IPS-18a (cell line): ENCODE data around the gene PIK3C3.

Experiments used
- H3K27ac ChIP-seq: one replicate; pipeline ENCODE4 v1.5.1; 2013; ENCODE audit warnings: low read length
- H3K27me3 ChIP-seq: one replicate; pipeline ENCODE4 v1.6.1; 2013; ENCODE audit warnings: mild to moderate bottlenecking, low read length; ENCODE audit not compliant: control insufficient read depth, insufficient read depth
- H3K36me3 ChIP-seq: one replicate; pipeline ENCODE4 v1.6.1; 2013; ENCODE audit warnings: low read depth, low read length; ENCODE audit not compliant: control insufficient read depth
- H3K4me1 ChIP-seq: one replicate; pipeline ENCODE4 v1.6.1; 2013; ENCODE audit warnings: low read depth, low read length; ENCODE audit not compliant: control insufficient read depth
- H3K4me3 ChIP-seq: one replicate; pipeline ENCODE4 v1.5.1; 2013; ENCODE audit warnings: low read length
- H3K9ac ChIP-seq: one replicate; pipeline ENCODE4 v1.6.1; 2013; ENCODE audit warnings: mild to moderate bottlenecking, low read length, moderate library complexity
- H3K9me3 ChIP-seq: one replicate; pipeline ENCODE4 v1.6.1; 2013; ENCODE audit warnings: low read depth, low read length; ENCODE audit not compliant: control insufficient read depth

Gene PIK3C3

GRCh38 chr18:41936471-41937134 is 18.4 kb upstream of the PIK3C3 start:
- H3K36me3 ChIP-seq, result no peaks in the 10 kb centered on the region
- no peaks in the 10 kb centered on the region for H3K4me1 ChIP-seq
- no peak overlapping the region for H3K9ac ChIP-seq
- no peaks in the 10 kb centered on the region for H3K9me3 ChIP-seq
- no peaks in the 10 kb centered on the region for H3K27me3 ChIP-seq
- no peak overlapping the region for H3K4me3 ChIP-seq
- no peak overlapping the region for H3K27ac ChIP-seq

- H3K9ac ChIP-seq, result no peak overlapping the region
- no peaks in the 10 kb centered on the region for H3K36me3 ChIP-seq
- no peaks in the 10 kb centered on the region for H3K27me3 ChIP-seq
- H3K4me1 ChIP-seq, result no peaks in the 10 kb centered on the region
- no peak overlapping the region for H3K27ac ChIP-seq
- H3K9me3 ChIP-seq, result no peaks in the 10 kb centered on the region
- no peak overlapping the region for H3K4me3 ChIP-seq
Observed at GRCh38 chr18:41938445-41938844, 16.6 kb upstream of the PIK3C3 start.

- no peaks in the 10 kb centered on the region for H3K4me1 ChIP-seq
- H3K27ac ChIP-seq, result no peak overlapping the region
- no peaks in the 10 kb centered on the region for H3K9me3 ChIP-seq
Observed at GRCh38 chr18:41939326-41939725, 15.7 kb upstream of the PIK3C3 start.

GRCh38 chr18:41940506-41941215 is 14.4 kb upstream of the PIK3C3 start:
- Histone ChIP-seq H3K4me1 (no peaks in the 10 kb centered on the region), H3K9ac (no peak overlapping the region), H3K27ac (no peak overlapping the region), H3K36me3 (no peaks in the 10 kb centered on the region), H3K4me3 (no peak overlapping the region), H3K27me3 (no peaks in the 10 kb centered on the region), H3K9me3 (no peaks in the 10 kb centered on the region)

More at GRCh38 chr18:41939326-41939725, 15.7 kb upstream of the PIK3C3 start:
- Histone ChIP-seq H3K27me3 (no peaks in the 10 kb centered on the region), H3K9ac (no peak overlapping the region), H3K4me3 (no peak overlapping the region), H3K36me3 (no peaks in the 10 kb centered on the region)

GRCh38 chr18:41942254-41942653 is 12.8 kb upstream of the PIK3C3 start:
- H3K4me3 ChIP-seq, result no peak overlapping the region
- no peak overlapping the region for H3K27ac ChIP-seq
- H3K36me3 ChIP-seq, result no peaks in the 10 kb centered on the region
- H3K4me1 ChIP-seq, result no peaks in the 10 kb centered on the region
- H3K9ac ChIP-seq, result no peak overlapping the region
- H3K27me3 ChIP-seq, result no peaks in the 10 kb centered on the region
- no peaks in the 10 kb centered on the region for H3K9me3 ChIP-seq

GRCh38 chr18:41948544-41949110 is 6.4 kb upstream of the PIK3C3 start:
- H3K9ac ChIP-seq, result no peak overlapping the region
- H3K9me3 ChIP-seq, result no peaks in the 10 kb centered on the region
- no peaks in the 10 kb centered on the region for H3K4me1 ChIP-seq
- H3K4me3 ChIP-seq, result no peak overlapping the region
- peaks cover 19% of the 10 kb centered on the region for H3K27me3 ChIP-seq
- H3K27ac ChIP-seq, result no peak overlapping the region
- no peaks in the 10 kb centered on the region for H3K36me3 ChIP-seq

- H3K36me3 ChIP-seq, result no peaks in the 10 kb centered on the region
Observed at GRCh38 chr18:41949206-41949920, 5.7 kb upstream of the PIK3C3 start.

GRCh38 chr18:41955688-41956087 is 654 bp downstream of the PIK3C3 start:
- Histone ChIP-seq H3K27me3 (peaks cover 19% of the 10 kb centered on the region), H3K36me3 (peaks cover 10% of the 10 kb centered on the region), H3K9ac (peak overlapping the region; percentile 78), H3K27ac (no peak overlapping the region), H3K4me1 (peaks cover 4% of the 10 kb centered on the region), H3K4me3 (peak overlapping the region; percentile 84), H3K9me3 (no peaks in the 10 kb centered on the region)

More at GRCh38 chr18:41949206-41949920, 5.7 kb upstream of the PIK3C3 start:
- Histone ChIP-seq H3K4me3 (no peak overlapping the region), H3K9ac (no peak overlapping the region), H3K9me3 (no peaks in the 10 kb centered on the region), H3K4me1 (no peaks in the 10 kb centered on the region), H3K27me3 (peaks cover 19% of the 10 kb centered on the region), H3K27ac (no peak overlapping the region)

- Histone ChIP-seq H3K9ac (no peak overlapping the region), H3K27ac (no peak overlapping the region), H3K27me3 (no peaks in the 10 kb centered on the region), H3K4me1 (peaks cover 4% of the 10 kb centered on the region), H3K36me3 (peaks cover 21% of the 10 kb centered on the region), H3K4me3 (no peak overlapping the region), H3K9me3 (no peaks in the 10 kb centered on the region)
Observed at GRCh38 chr18:41959045-41959444, 4.0 kb downstream of the PIK3C3 start.

- Histone ChIP-seq H3K9ac (no peak overlapping the region), H3K4me3 (no peak overlapping the region), H3K36me3 (peaks cover 25% of the 10 kb centered on the region), H3K9me3 (no peaks in the 10 kb centered on the region), H3K27me3 (no peaks in the 10 kb centered on the region), H3K4me1 (no peaks in the 10 kb centered on the region), H3K27ac (no peak overlapping the region)
Observed at GRCh38 chr18:41965634-41966255, 10.7 kb downstream of the PIK3C3 start.

GRCh38 chr18:41966943-41967342 is 11.9 kb downstream of the PIK3C3 start:
- Histone ChIP-seq H3K4me3 (no peak overlapping the region), H3K27ac (no peak overlapping the region), H3K9ac (no peak overlapping the region), H3K36me3 (peaks cover 31% of the 10 kb centered on the region), H3K9me3 (no peaks in the 10 kb centered on the region), H3K27me3 (no peaks in the 10 kb centered on the region), H3K4me1 (no peaks in the 10 kb centered on the region)
